ENCODE measurements around the gene SNAP23. TPM values are rescaled to one million over a fixed set of nuclear protein-coding genes. Genes with fewer than 3 reads are reported as not detected.

Gene SNAP23
- total and polyA plus RNA-seq, 4 experiments from 2014 or later, result 70.6 to 92.3 (median 77.0) TPM

GRCh38 chr15:42507514-42507913 lies 12.1 kb downstream of the SNAP23 start:
- peaks cover 8% of the 10 kb centered on the region for H3K4me1 ChIP-seq (ENCODE audit: insufficient read depth, low read length)
- H3K36me3 ChIP-seq (ENCODE audit: insufficient read depth, low read length), result no peaks in the 10 kb centered on the region
- H3K9me3 ChIP-seq (ENCODE audit: control insufficient read depth in 1 of 2, low read length in 2 of 2), result no peaks in the 10 kb centered on the region
- H3K4me1 Mint-ChIP-seq, result peaks cover 5 to 11% (median 10%) of the 10 kb centered on the region in 4 donors
- H3K4me3 Mint-ChIP-seq, result no peak overlapping the region
- ChIA-PET CTCF (ENCODE audit: partially characterized antibody) (no interaction called here), POLR2A (ENCODE audit: partially characterized antibody) (no interaction called here)
- no peaks in the 10 kb centered on the region for H3K27me3 ChIP-seq (ENCODE audit: insufficient read depth, low read length)
- DNase-seq, result no peak
- no peaks in the 10 kb centered on the region for H3K9me3 Mint-ChIP-seq
- H3K27me3 Mint-ChIP-seq, result no peaks in the 10 kb centered on the region
- intact Hi-C loops (cut with micrococcal nuclease), result no loop called here
- H3K27ac ChIP-seq (ENCODE audit: low read depth, low read length), result no peak overlapping the region
- H3K27ac Mint-ChIP-seq, result no peak overlapping the region
- peaks cover 5 to 23% of the 10 kb centered on the region in 2 donors for H3K36me3 Mint-ChIP-seq
- H3K4me3 ChIP-seq (ENCODE audit: low read length in 2 of 2), result no peak overlapping the region

- peaks cover 8% of the 10 kb centered on the region for H3K4me1 ChIP-seq (ENCODE audit: insufficient read depth, low read length)
- Mint-ChIP-seq H3K4me3 (no peak overlapping the region), H3K4me1 (peaks cover 5 to 11% (median 10%) of the 10 kb centered on the region in 4 donors), H3K36me3 (peaks cover 11 to 30% of the 10 kb centered on the region in 2 donors), H3K27me3 (no peaks in the 10 kb centered on the region), H3K27ac (peak overlapping the region in 1 of 7 donors; percentile 24), H3K9me3 (no peaks in the 10 kb centered on the region)
- ChIA-PET POLR2A (ENCODE audit: partially characterized antibody) (no interaction called here), CTCF (ENCODE audit: partially characterized antibody) (no interaction called here)
- H3K36me3 ChIP-seq (ENCODE audit: insufficient read depth, low read length), result peaks cover 3% of the 10 kb centered on the region
- H3K9me3 ChIP-seq (ENCODE audit: control insufficient read depth in 1 of 2, low read length in 2 of 2), result no peaks in the 10 kb centered on the region
- H3K4me3 ChIP-seq (ENCODE audit: low read length in 2 of 2), result no peak overlapping the region
- DNase-seq, result no peak
- no peaks in the 10 kb centered on the region for H3K27me3 ChIP-seq (ENCODE audit: insufficient read depth, low read length)
- H3K27ac ChIP-seq (ENCODE audit: low read depth, low read length), result no peak overlapping the region
- intact Hi-C loops (cut with micrococcal nuclease), result no loop called here
These were observed 12.8 kb downstream of the SNAP23 start for GRCh38 chr15:42508263-42508690.

DNA sequence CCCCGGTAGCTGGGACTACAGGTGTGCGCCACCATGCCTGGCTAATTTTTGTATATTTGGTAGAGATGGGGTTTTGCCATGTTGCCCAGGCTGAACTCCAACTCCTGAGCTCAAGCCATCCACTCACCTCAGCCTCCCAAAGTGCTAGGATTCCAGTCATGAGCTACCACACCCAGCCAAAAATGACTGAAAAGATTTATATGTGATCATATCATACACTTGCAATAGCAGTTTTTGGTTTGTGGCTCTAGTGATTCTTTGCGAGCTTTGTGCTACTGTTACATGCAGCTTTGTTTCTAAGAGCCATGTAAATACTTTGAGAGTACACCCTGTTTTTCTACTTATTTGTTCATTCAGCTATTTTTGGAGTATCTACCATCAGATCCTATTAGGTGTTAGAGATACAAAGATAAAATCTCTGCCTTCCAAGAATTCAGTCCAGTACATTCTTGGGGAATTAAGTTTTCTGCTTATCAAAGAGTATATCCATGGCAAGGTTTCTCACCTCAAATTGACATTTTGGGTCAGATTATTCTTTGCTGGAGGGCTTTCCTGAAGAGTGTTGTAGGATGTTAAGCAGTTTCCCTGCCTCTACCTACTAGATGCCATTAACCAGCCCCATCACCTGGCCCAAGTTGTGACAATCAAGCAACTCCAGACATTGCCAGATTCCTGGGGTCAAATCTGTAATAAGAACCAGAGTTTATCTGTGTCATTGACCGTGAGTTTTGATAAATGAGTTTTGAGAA lies 15.0 kb downstream of the SNAP23 start:
- POLR2A ChIA-PET (ENCODE audit: partially characterized antibody), result interaction anchor here (0.8 to 1.1 kb wide), 2 partner anchors 15 to 20 kb away, joined by 3 read pairs; partner anchors contain the start of genes SNAP23 and ZNF106
- Histone ChIP-seq H3K4me3 (ENCODE audit: low read length in 2 of 2) (no peak overlapping the region), H3K36me3 (ENCODE audit: insufficient read depth, low read length) (peaks cover 14% of the 10 kb centered on the region), H3K4me1 (ENCODE audit: insufficient read depth, low read length) (peaks cover 8% of the 10 kb centered on the region), H3K9me3 (ENCODE audit: control insufficient read depth in 1 of 2, low read length in 2 of 2) (no peaks in the 10 kb centered on the region), H3K27me3 (ENCODE audit: insufficient read depth, low read length) (no peaks in the 10 kb centered on the region), H3K27ac (ENCODE audit: low read depth, low read length) (no peak overlapping the region)
- H3K4me1 Mint-ChIP-seq, result peaks cover 4 to 11% (median 9%) of the 10 kb centered on the region in 4 donors
- no peak for DNase-seq
- no peaks in the 10 kb centered on the region for H3K27me3 Mint-ChIP-seq
- no peaks in the 10 kb centered on the region for H3K9me3 Mint-ChIP-seq
- H3K27ac Mint-ChIP-seq, result peak overlapping the region in 2 of 7 donors; percentile 30 to 51
- H3K36me3 Mint-ChIP-seq, result peaks cover 22 to 42% of the 10 kb centered on the region in 2 donors
- intact Hi-C loops (cut with micrococcal nuclease), result no loop called here
- no peak overlapping the region for H3K4me3 Mint-ChIP-seq
- CTCF ChIA-PET (ENCODE audit: partially characterized antibody), result no interaction called here

DNA sequence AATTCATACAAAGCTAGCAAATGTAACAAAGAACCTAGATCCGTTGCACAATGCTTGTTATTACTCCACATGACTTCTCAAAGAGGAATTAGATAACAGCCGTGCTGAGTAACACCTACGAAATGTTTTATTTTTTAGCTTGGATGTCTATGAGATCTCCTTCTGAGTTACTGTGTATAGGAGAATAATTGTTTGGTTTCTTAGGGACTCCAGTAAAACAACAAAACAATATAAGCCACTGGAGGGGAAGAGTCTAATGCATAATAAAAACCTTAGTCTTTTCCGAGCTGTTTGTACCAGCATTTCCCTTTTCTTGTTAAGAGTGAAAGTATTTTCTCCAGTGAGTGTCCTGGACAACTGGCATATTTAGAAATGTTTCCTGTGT lies 15.6 kb downstream of the SNAP23 start:
- Mint-ChIP-seq H3K9me3 (no peaks in the 10 kb centered on the region), H3K4me1 (peaks cover 4 to 11% (median 9%) of the 10 kb centered on the region in 4 donors), H3K4me3 (no peak overlapping the region), H3K27ac (peak overlapping the region in 2 of 7 donors; percentile 30 to 79), H3K36me3 (peaks cover 27 to 48% of the 10 kb centered on the region in 2 donors), H3K27me3 (no peaks in the 10 kb centered on the region)
- POLR2A ChIA-PET (ENCODE audit: partially characterized antibody), result interaction anchor here (0.8 to 1.1 kb wide), 2 partner anchors 16 to 20 kb away, joined by 3 read pairs; partner anchors contain the start of genes SNAP23 and ZNF106
- no peak for DNase-seq
- Histone ChIP-seq H3K4me1 (ENCODE audit: insufficient read depth, low read length) (peaks cover 8% of the 10 kb centered on the region), H3K9me3 (ENCODE audit: control insufficient read depth in 1 of 2, low read length in 2 of 2) (no peaks in the 10 kb centered on the region), H3K27ac (ENCODE audit: low read depth, low read length) (no peak overlapping the region), H3K4me3 (ENCODE audit: low read length in 2 of 2) (no peak overlapping the region), H3K36me3 (ENCODE audit: insufficient read depth, low read length) (peaks cover 19% of the 10 kb centered on the region), H3K27me3 (ENCODE audit: insufficient read depth, low read length) (no peaks in the 10 kb centered on the region)
- intact Hi-C loops (cut with micrococcal nuclease), result no loop called here
- CTCF ChIA-PET (ENCODE audit: partially characterized antibody), result interaction anchor here (0.6 kb wide), 1 partner anchor 1989 kb away, joined by 3 read pairs; no protein-coding TSS in a partner anchor

- DNase-seq, result no peak
- Histone ChIP-seq H3K27ac (ENCODE audit: low read depth, low read length) (no peak overlapping the region), H3K36me3 (ENCODE audit: insufficient read depth, low read length) (peaks cover 5% of the 10 kb centered on the region), H3K4me3 (ENCODE audit: low read length in 2 of 2) (no peak overlapping the region), H3K4me1 (ENCODE audit: insufficient read depth, low read length) (no peaks in the 10 kb centered on the region), H3K9me3 (ENCODE audit: control insufficient read depth in 1 of 2, low read length in 2 of 2) (no peaks in the 10 kb centered on the region), H3K27me3 (ENCODE audit: insufficient read depth, low read length) (no peaks in the 10 kb centered on the region)
- intact Hi-C loops (cut with micrococcal nuclease), result no loop called here
- Mint-ChIP-seq H3K36me3 (peaks cover 13 to 39% of the 10 kb centered on the region in 2 donors), H3K4me1 (no peaks in the 10 kb centered on the region), H3K9me3 (no peaks in the 10 kb centered on the region), H3K4me3 (no peak overlapping the region), H3K27ac (peak overlapping the region in 1 of 7 donors; percentile 25), H3K27me3 (no peaks in the 10 kb centered on the region)
- ChIA-PET POLR2A (ENCODE audit: partially characterized antibody) (interaction anchor here (0.7 kb wide), 1 partner anchor 37 kb away, joined by 3 read pairs; no protein-coding TSS in a partner anchor), CTCF (ENCODE audit: partially characterized antibody) (no interaction called here)
These were observed 27.9 kb downstream of the SNAP23 start for GRCh38 chr15:42523331-42523730.

DNA sequence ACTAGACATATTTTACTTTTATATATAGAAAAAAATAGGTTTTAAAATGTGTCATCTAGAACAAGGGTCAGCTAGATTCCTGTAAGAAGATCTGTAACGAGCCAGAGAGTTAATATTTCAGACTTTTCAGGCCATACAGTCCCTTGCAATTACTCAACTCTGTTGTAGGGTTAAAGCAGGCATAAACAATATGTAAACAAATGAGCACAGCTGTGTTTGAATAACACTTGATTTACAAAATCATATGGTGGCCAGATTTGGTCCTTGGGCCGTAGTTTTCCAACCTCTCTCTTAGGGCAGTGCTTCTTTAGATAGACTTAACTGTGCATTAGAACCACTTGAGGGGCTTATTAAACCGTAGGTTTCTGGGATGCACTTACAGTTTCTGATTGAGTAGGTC lies 33.5 kb downstream of the SNAP23 start:
- intact Hi-C loops (cut with micrococcal nuclease), result no loop called here
- no peak overlapping the region for H3K4me3 Mint-ChIP-seq
- H3K4me1 ChIP-seq (ENCODE audit: insufficient read depth, low read length), result no peaks in the 10 kb centered on the region
- POLR2A ChIA-PET (ENCODE audit: partially characterized antibody), result interaction anchor here (0.8 kb wide), 1 partner anchor 38 kb away, joined by 3 read pairs; the partner anchor contains the start of gene ZNF106
- no peaks in the 10 kb centered on the region for H3K4me1 Mint-ChIP-seq
- CTCF ChIA-PET (ENCODE audit: partially characterized antibody), result interaction anchor here (0.5 to 1.7 kb wide), 2 partner anchors 45 to 675 kb away, joined by 3 read pairs; no protein-coding TSS in a partner anchor
- no peak overlapping the region for H3K27ac Mint-ChIP-seq
- DNase-seq, result no peak
- no peaks in the 10 kb centered on the region for H3K27me3 ChIP-seq (ENCODE audit: insufficient read depth, low read length)
- no peak overlapping the region for H3K4me3 ChIP-seq (ENCODE audit: low read length in 2 of 2)
- no peaks in the 10 kb centered on the region for H3K9me3 ChIP-seq (ENCODE audit: control insufficient read depth in 1 of 2, low read length in 2 of 2)
- H3K27ac ChIP-seq (ENCODE audit: low read depth, low read length), result no peak overlapping the region
- H3K36me3 ChIP-seq (ENCODE audit: insufficient read depth, low read length), result peaks cover 22% of the 10 kb centered on the region
- H3K9me3 Mint-ChIP-seq, result no peaks in the 10 kb centered on the region
- no peaks in the 10 kb centered on the region for H3K27me3 Mint-ChIP-seq
- H3K36me3 Mint-ChIP-seq, result peaks cover 31 to 57% of the 10 kb centered on the region in 2 donors

DNA sequence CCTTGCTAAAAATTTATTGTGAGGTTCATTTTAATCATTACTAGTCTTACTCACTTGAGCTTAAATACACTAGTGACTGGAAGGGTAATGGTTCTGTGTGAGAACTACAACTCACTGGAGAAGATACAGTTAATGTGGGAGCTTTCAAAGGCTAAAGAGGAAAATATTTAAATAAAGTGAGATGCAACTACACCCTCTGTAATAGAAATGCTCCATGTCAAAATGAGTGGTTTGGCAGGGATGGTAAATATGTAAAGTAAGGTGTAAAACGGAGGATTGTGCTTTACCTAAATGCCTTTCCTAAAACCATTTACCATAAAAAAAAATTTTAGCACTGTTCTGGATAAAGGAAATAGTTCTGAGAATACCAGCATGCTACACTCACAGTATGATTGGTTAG lies 37.8 kb downstream of the SNAP23 start:
- Mint-ChIP-seq H3K36me3 (peaks cover 35 to 51% of the 10 kb centered on the region in 2 donors), H3K4me1 (no peaks in the 10 kb centered on the region), H3K27ac (no peak overlapping the region), H3K27me3 (no peaks in the 10 kb centered on the region), H3K9me3 (no peaks in the 10 kb centered on the region), H3K4me3 (no peak overlapping the region)
- no peaks in the 10 kb centered on the region for H3K27me3 ChIP-seq (ENCODE audit: insufficient read depth, low read length)
- intact Hi-C loops (cut with micrococcal nuclease), result no loop called here
- no peak for DNase-seq
- H3K36me3 ChIP-seq (ENCODE audit: insufficient read depth, low read length), result peaks cover 22% of the 10 kb centered on the region
- no peak overlapping the region for H3K4me3 ChIP-seq (ENCODE audit: low read length in 2 of 2)
- H3K27ac ChIP-seq (ENCODE audit: low read depth, low read length), result no peak overlapping the region
- no peaks in the 10 kb centered on the region for H3K9me3 ChIP-seq (ENCODE audit: control insufficient read depth in 1 of 2, low read length in 2 of 2)
- ChIA-PET POLR2A (ENCODE audit: partially characterized antibody) (interaction anchor here (1.1 kb wide), 1 partner anchor 42 kb away, joined by 3 read pairs; the partner anchor contains the start of gene ZNF106), CTCF (ENCODE audit: partially characterized antibody) (interaction anchor here (0.8 to 1.4 kb wide), 2 partner anchors 12 to 15 kb away, joined by 3 to 4 read pairs; no protein-coding TSS in a partner anchor)
- H3K4me1 ChIP-seq (ENCODE audit: insufficient read depth, low read length), result no peaks in the 10 kb centered on the region

All from CD4-positive, alpha-beta memory T cell (primary cell).